ENCODE results near the gene MOV10L1. TPM values are rescaled to one million over a fixed set of nuclear protein-coding genes. Genes with fewer than 3 reads are reported as not detected.

MOV10L1 gene
- total and polyA plus RNA-seq, 2 experiments from 2014 or later, result 0.73 to 1.8 TPM

DNA sequence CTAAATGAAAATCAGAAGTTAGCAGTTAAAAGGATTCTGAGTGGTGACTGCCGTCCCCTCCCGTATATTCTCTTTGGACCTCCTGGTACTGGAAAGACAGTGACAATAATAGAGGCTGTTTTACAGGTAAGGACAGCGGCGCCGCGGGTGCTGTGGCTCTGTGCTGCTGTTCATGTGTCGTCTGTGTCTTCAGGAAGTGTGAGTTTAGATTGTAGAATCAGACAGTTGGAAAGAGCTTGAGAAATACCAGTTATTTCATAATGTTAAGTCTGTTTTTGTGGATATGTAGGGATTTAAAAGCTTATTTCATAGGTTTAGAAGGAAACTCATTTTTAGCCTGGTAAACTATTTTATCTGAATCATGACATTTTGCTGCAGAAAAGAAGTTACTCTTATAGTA is 53.3 kb downstream of the MOV10L1 start:
- DNase-seq (ENCODE audit: low spot score), result no peak

DNA sequence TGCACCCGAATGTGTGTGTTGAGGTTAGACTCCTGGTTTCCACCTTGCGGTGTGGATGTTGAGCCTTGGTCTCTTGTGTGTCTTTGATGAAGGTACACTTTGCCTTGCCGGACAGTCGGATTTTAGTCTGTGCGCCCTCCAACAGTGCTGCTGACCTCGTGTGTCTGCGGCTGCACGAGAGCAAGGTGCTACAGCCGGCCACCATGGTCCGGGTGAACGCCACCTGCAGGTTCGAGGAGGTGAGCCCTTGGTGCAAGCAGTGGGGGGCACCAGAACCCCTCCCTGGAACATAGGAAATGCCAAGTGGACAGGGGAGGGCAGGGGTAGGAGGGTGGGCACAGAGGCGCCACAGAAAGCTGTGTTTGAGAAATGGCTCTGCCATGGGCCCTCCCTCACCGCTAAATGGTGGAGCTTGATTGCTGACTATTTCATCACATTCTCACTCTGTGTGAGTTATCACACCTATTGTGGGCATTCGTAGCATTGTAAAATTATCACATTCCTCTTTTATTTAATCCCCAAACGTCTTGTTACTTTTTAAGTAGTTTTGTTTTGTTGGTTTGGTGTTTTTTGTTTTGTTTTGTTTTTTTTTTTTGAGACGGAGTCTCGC is 54.3 kb downstream of the MOV10L1 start:
- no peaks in the 10 kb centered on the region for H3K36me3 Mint-ChIP-seq (ENCODE audit: low read depth)
- Histone ChIP-seq H3K4me3 (no peak overlapping the region), H3K79me2 (replicated peaks; ENCODE audit: insufficient read depth) (no peaks in the 10 kb centered on the region), H2AFZ (no peak overlapping the region), H3K9me2 (ENCODE audit: insufficient read depth) (no peaks in the 10 kb centered on the region), H3K27me3 (ENCODE audit: insufficient read depth) (no peaks in the 10 kb centered on the region), H3F3A (replicated peaks; ENCODE audit: low read depth) (no peaks in the 10 kb centered on the region), H3K36me3 (ENCODE audit: insufficient read depth) (no peaks in the 10 kb centered on the region), H3K4me2 (no peak overlapping the region), H3K4me1 (ENCODE audit: insufficient read depth) (no peaks in the 10 kb centered on the region), H4K20me1 (replicated peaks; ENCODE audit: insufficient read depth) (no peaks in the 10 kb centered on the region), H3K27ac (ENCODE audit: low read depth) (no peak overlapping the region)
- H3K27me3 Mint-ChIP-seq (ENCODE audit: insufficient read depth, low read depth, poor library complexity), result peaks cover 10% of the 10 kb centered on the region
- ATAC-seq (no peak), DNase-seq (ENCODE audit: low spot score) (no peak)
- H3K9me3 Mint-ChIP-seq, result no peaks in the 10 kb centered on the region
- H3K4me3 Mint-ChIP-seq, result no peak overlapping the region
- no peak overlapping the region for H3K27ac Mint-ChIP-seq
- TF ChIP-seq, protein P1, sequence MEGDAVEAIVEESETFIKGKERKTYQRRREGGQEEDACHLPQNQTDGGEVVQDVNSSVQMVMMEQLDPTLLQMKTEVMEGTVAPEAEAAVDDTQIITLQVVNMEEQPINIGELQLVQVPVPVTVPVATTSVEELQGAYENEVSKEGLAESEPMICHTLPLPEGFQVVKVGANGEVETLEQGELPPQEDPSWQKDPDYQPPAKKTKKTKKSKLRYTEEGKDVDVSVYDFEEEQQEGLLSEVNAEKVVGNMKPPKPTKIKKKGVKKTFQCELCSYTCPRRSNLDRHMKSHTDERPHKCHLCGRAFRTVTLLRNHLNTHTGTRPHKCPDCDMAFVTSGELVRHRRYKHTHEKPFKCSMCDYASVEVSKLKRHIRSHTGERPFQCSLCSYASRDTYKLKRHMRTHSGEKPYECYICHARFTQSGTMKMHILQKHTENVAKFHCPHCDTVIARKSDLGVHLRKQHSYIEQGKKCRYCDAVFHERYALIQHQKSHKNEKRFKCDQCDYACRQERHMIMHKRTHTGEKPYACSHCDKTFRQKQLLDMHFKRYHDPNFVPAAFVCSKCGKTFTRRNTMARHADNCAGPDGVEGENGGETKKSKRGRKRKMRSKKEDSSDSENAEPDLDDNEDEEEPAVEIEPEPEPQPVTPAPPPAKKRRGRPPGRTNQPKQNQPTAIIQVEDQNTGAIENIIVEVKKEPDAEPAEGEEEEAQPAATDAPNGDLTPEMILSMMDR (conservative IDR thresholded peaks at IDR 0.05; ENCODE audit: low read depth in 2 of 2), result peak in 1 of 2 experiments; percentile 40; a peak in 3 of 4 replicates
- TF ChIP-seq POLR2AphosphoS5 (IDR thresholded peaks at IDR 0.05; ENCODE audit: low read depth), result no peak
- H3K4me1 Mint-ChIP-seq, result peaks cover 6% of the 10 kb centered on the region

More for the DNA sequence above, 53.3 kb downstream of the MOV10L1 start:
- H3K79me2 ChIP-seq (replicated peaks; ENCODE audit: insufficient read depth), result no peaks in the 10 kb centered on the region
- no peak overlapping the region for H3K4me3 ChIP-seq
- no peak for TF ChIP-seq ZNF114 (CRISPR knock-in tag; IDR thresholded peaks at IDR 0.05)
- no peak overlapping the region for H3K27ac ChIP-seq (ENCODE audit: low read depth)
- no peaks in the 10 kb centered on the region for H3K27me3 ChIP-seq (ENCODE audit: insufficient read depth)
- Mint-ChIP-seq H3K4me1 (peaks cover 6% of the 10 kb centered on the region), H3K9me3 (no peaks in the 10 kb centered on the region), H3K27me3 (ENCODE audit: insufficient read depth, low read depth, poor library complexity) (peaks cover 8% of the 10 kb centered on the region), H3K36me3 (ENCODE audit: low read depth) (no peaks in the 10 kb centered on the region), H3K27ac (no peak overlapping the region), H3K4me3 (no peak overlapping the region)
- no peaks in the 10 kb centered on the region for H4K20me1 ChIP-seq (replicated peaks; ENCODE audit: insufficient read depth)
- no peaks in the 10 kb centered on the region for H3K4me1 ChIP-seq (ENCODE audit: insufficient read depth)
- no peak for ATAC-seq
- H3K9me2 ChIP-seq (ENCODE audit: insufficient read depth), result no peaks in the 10 kb centered on the region
- H3F3A ChIP-seq (replicated peaks; ENCODE audit: low read depth), result no peaks in the 10 kb centered on the region
- H3K36me3 ChIP-seq (ENCODE audit: insufficient read depth), result no peaks in the 10 kb centered on the region
- H2AFZ ChIP-seq, result no peak overlapping the region
- no peak overlapping the region for H3K4me2 ChIP-seq

DNA sequence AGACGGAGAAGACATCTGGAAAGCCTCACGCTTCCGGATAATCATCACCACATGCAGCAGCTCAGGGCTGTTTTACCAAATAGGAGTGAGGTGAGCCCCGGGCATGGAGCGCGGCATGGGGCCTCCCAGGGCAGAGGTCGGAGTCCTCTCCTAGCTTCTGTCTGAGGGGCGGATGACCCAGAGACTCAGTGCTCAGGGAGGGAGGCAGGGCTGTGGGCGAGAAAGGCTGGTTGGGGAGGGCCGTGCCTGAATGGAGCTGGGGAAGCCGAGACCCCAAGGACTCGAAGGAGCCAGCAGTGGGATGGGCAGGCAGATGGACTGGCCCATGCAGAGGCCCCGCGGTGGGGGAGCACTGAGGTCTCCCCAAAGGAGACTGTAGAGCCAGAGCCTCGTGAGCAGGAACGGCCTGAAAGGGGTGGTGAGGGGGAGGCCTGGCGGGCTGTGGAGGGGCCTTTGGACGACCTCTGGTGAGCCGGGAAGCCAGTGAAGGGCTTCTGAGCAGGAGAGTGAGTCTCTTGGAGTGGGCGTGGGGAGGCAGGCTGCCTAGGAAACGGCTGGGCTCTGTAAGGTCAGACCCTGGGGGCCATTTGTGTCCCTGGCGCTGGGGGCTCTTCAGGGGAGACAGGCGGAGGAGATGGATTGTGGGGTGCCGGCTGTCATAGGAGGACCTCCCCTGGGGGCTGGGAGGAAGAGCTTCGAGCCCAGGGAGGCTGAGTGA is 56.1 kb downstream of the MOV10L1 start:
- Histone ChIP-seq H3F3A (replicated peaks; ENCODE audit: low read depth) (no peaks in the 10 kb centered on the region), H3K79me2 (replicated peaks; ENCODE audit: insufficient read depth) (no peaks in the 10 kb centered on the region), H3K9me2 (ENCODE audit: insufficient read depth) (no peaks in the 10 kb centered on the region), H3K4me2 (no peak overlapping the region), H3K27me3 (ENCODE audit: insufficient read depth) (no peaks in the 10 kb centered on the region), H4K20me1 (replicated peaks; ENCODE audit: insufficient read depth) (no peaks in the 10 kb centered on the region), H2AFZ (no peak overlapping the region), H3K4me1 (ENCODE audit: insufficient read depth) (no peaks in the 10 kb centered on the region), H3K36me3 (ENCODE audit: insufficient read depth) (no peaks in the 10 kb centered on the region), H3K27ac (ENCODE audit: low read depth) (no peak overlapping the region), H3K4me3 (no peak overlapping the region)
- H3K4me3 Mint-ChIP-seq, result no peak overlapping the region
- no peaks in the 10 kb centered on the region for H3K9me3 Mint-ChIP-seq
- H3K36me3 Mint-ChIP-seq (ENCODE audit: low read depth), result no peaks in the 10 kb centered on the region
- DNase-seq (ENCODE audit: low spot score) (no peak), ATAC-seq (no peak)
- H3K27ac Mint-ChIP-seq, result no peak overlapping the region
- peaks cover 13% of the 10 kb centered on the region for H3K27me3 Mint-ChIP-seq (ENCODE audit: insufficient read depth, low read depth, poor library complexity)
- H3K4me1 Mint-ChIP-seq, result peaks cover 6% of the 10 kb centered on the region
- TF ChIP-seq, protein P2, sequence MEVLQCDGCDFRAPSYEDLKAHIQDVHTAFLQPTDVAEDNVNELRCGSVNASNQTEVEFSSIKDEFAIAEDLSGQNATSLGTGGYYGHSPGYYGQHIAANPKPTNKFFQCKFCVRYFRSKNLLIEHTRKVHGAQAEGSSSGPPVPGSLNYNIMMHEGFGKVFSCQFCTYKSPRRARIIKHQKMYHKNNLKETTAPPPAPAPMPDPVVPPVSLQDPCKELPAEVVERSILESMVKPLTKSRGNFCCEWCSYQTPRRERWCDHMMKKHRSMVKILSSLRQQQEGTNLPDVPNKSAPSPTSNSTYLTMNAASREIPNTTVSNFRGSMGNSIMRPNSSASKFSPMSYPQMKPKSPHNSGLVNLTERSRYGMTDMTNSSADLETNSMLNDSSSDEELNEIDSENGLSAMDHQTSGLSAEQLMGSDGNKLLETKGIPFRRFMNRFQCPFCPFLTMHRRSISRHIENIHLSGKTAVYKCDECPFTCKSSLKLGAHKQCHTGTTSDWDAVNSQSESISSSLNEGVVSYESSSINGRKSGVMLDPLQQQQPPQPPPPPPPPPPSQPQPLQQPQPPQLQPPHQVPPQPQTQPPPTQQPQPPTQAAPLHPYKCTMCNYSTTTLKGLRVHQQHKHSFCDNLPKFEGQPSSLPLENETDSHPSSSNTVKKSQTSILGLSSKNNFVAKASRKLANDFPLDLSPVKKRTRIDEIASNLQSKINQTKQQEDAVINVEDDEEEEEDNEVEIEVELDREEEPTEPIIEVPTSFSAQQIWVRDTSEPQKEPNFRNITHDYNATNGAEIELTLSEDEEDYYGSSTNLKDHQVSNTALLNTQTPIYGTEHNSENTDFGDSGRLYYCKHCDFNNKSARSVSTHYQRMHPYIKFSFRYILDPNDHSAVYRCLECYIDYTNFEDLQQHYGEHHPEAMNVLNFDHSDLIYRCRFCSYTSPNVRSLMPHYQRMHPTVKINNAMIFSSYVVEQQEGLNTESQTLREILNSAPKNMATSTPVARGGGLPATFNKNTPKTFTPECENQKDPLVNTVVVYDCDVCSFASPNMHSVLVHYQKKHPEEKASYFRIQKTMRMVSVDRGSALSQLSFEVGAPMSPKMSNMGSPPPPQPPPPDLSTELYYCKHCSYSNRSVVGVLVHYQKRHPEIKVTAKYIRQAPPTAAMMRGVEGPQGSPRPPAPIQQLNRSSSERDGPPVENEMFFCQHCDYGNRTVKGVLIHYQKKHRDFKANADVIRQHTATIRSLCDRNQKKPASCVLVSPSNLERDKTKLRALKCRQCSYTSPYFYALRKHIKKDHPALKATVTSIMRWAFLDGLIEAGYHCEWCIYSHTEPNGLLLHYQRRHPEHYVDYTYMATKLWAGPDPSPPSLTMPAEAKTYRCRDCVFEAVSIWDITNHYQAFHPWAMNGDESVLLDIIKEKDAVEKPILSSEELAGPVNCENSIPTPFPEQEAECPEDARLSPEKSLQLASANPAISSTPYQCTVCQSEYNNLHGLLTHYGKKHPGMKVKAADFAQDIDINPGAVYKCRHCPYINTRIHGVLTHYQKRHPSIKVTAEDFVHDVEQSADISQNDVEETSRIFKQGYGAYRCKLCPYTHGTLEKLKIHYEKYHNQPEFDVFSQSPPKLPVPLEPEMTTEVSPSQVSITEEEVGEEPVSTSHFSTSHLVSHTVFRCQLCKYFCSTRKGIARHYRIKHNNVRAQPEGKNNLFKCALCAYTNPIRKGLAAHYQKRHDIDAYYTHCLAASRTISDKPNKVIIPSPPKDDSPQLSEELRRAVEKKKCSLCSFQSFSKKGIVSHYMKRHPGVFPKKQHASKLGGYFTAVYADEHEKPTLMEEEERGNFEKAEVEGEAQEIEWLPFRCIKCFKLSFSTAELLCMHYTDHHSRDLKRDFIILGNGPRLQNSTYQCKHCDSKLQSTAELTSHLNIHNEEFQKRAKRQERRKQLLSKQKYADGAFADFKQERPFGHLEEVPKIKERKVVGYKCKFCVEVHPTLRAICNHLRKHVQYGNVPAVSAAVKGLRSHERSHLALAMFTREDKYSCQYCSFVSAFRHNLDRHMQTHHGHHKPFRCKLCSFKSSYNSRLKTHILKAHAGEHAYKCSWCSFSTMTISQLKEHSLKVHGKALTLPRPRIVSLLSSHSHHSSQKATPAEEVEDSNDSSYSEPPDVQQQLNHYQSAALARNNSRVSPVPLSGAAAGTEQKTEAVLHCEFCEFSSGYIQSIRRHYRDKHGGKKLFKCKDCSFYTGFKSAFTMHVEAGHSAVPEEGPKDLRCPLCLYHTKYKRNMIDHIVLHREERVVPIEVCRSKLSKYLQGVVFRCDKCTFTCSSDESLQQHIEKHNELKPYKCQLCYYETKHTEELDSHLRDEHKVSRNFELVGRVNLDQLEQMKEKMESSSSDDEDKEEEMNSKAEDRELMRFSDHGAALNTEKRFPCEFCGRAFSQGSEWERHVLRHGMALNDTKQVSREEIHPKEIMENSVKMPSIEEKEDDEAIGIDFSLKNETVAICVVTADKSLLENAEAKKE (CRISPR knock-in tag; IDR thresholded peaks at IDR 0.05), result no peak

Data from GM23338 (cell line).